ENCODE data around the gene DOK4.

DNA sequence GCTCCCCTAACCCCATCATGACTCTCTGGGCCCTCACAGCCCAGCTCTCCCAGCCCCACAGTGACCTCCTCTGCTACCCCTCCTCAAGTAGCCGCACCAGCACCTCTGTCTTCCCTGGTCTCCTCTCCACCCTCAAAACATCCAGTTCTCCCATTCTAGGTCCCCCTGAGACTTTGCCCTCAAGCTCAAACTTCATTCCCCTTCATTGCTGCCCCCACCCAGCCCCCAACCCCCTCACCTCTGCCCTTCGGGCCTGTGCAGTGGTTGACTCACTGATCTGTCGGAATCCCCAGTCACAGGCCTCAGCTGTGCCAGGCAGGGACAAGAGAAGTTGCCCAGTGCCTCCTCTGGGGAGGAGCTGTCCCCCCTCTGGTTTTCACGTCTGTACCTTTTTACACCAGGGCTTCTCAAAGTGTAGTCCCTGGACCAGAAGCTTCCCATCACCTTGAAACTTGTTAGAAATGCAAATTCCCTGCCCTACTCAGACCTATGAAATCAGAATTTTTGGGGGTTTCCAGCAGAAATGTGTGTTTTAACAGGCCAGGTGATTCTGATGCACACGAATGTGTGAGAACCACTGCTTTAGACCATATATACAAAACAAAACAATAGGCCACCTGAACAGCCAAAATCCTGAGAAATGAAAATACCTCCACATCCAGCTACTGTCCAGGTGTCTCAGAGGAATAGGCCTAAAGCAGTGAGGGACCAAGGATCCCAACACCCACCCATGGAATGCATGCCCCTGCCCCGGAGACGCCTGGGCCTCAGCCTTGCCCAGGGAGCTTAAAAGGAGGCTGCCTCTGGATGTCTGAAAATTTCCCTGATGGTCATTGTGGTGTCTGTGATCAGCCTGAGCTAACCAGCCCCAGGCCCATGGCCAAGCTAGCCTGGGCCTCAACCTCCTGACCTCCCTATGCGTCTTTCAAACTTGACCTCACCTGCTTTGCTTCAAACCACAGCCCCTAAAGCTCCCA lies 853 bp upstream of the DOK4 start:
- TF ChIP-seq, protein P1, sequence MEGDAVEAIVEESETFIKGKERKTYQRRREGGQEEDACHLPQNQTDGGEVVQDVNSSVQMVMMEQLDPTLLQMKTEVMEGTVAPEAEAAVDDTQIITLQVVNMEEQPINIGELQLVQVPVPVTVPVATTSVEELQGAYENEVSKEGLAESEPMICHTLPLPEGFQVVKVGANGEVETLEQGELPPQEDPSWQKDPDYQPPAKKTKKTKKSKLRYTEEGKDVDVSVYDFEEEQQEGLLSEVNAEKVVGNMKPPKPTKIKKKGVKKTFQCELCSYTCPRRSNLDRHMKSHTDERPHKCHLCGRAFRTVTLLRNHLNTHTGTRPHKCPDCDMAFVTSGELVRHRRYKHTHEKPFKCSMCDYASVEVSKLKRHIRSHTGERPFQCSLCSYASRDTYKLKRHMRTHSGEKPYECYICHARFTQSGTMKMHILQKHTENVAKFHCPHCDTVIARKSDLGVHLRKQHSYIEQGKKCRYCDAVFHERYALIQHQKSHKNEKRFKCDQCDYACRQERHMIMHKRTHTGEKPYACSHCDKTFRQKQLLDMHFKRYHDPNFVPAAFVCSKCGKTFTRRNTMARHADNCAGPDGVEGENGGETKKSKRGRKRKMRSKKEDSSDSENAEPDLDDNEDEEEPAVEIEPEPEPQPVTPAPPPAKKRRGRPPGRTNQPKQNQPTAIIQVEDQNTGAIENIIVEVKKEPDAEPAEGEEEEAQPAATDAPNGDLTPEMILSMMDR (IDR thresholded peaks at IDR 0.05), result no peak
- TF ChIP-seq ZFX (IDR thresholded peaks at IDR 0.05; ENCODE audit: borderline replicate concordance), result no peak

Measured in 22Rv1 (cell line).